Subcutaneous adipose tissue (tissue), 4 donors: ENCODE measurements around the gene SPIRE1. TPM values are rescaled to one million over a fixed set of nuclear protein-coding genes. Genes with fewer than 3 reads are reported as not detected.

Source experiments
- CTCF ChIP-seq: fragments of 450-650 bp; IDR thresholded peaks from one replicate; pipeline ENCODE4 v1.5.1; 2016; ENCODE audit warnings: low read depth, mild to moderate bottlenecking, control low read depth, antibody characterized with exemption, moderate library complexity
- total RNA-seq, 4 donors: library from RNA; depleted of rRNA; stranded (reverse); fragments of >200 nt; gene quantifications; one replicate each; pipeline ENCODE4 v1.1.0, GENCODE V29; 2016

SPIRE1 gene
- total RNA-seq, 4 donors from 2014 or later = 25.3 to 32.8 (median 27.9) TPM

GRCh38 chr18:12416098-12416729, 241.7 kb downstream of the SPIRE1 start:
- TF ChIP-seq CTCF = no peak

GRCh38 chr18:12411456-12411855, 246.5 kb downstream of the SPIRE1 start:
- no peak for TF ChIP-seq CTCF

- no peak for TF ChIP-seq CTCF
Measured at GRCh38 chr18:12410081-12410481, 247.8 kb downstream of the SPIRE1 start.

- TF ChIP-seq CTCF = no peak
Measured at GRCh38 chr18:12409469-12409868, 248.4 kb downstream of the SPIRE1 start.

- TF ChIP-seq CTCF = no peak
Measured at GRCh38 chr18:12408247-12408869, 249.5 kb downstream of the SPIRE1 start.

GRCh38 chr18:12406371-12407111, 251.4 kb downstream of the SPIRE1 start:
- no peak for TF ChIP-seq CTCF

GRCh38 chr18:12405066-12405465, 252.8 kb downstream of the SPIRE1 start:
- no peak for TF ChIP-seq CTCF
